Cerebellar nuclear complex (tissue), 1 donor: ENCODE data around the gene ADAM17.
"Not testable (repeated sequence)": the region's sequence is repeated elsewhere in the genome, so short reads cannot be mapped to it uniquely, and the experiment has no call there.

ENCODE experiments used
- DNase-seq, 2 experiments: peaks; one replicate each; lab custom pipeline; 2025; lab: John Stamatoyannopoulos, UW

The ADAM17 gene

GRCh38 chr2:9519250-9519649 is 36.4 kb downstream of the ADAM17 start:
- no peak for DNase-seq

- DNase-seq: no peak
These were observed 36.9 kb downstream of the ADAM17 start for GRCh38 chr2:9518780-9519179.

- DNase-seq: no peak
These were observed 37.5 kb downstream of the ADAM17 start for GRCh38 chr2:9518163-9518562.

GRCh38 chr2:9517118-9517782 is 38.4 kb downstream of the ADAM17 start:
- DNase-seq: no peak

- DNase-seq: not testable (repeated sequence)
These were observed 41.7 kb downstream of the ADAM17 start for GRCh38 chr2:9513946-9514345.

GRCh38 chr2:9508931-9509330 is 46.7 kb downstream of the ADAM17 start:
- no peak for DNase-seq

GRCh38 chr2:9498210-9498609 is 57.4 kb downstream of the ADAM17 start:
- no peak for DNase-seq

GRCh38 chr2:9497017-9497416 is 58.6 kb downstream of the ADAM17 start:
- no peak for DNase-seq

- DNase-seq: no peak
These were observed 61.5 kb downstream of the ADAM17 start for GRCh38 chr2:9494081-9494480.

GRCh38 chr2:9493478-9493877 is 62.2 kb downstream of the ADAM17 start:
- no peak for DNase-seq

- no peak for DNase-seq
These were observed 62.7 kb downstream of the ADAM17 start for GRCh38 chr2:9492927-9493326.

GRCh38 chr2:9490789-9491188 is 64.8 kb downstream of the ADAM17 start:
- no peak for DNase-seq

- DNase-seq: no peak
These were observed 66.8 kb downstream of the ADAM17 start for GRCh38 chr2:9488583-9489547.

GRCh38 chr2:9484533-9484932 is 71.1 kb downstream of the ADAM17 start:
- DNase-seq: no peak

GRCh38 chr2:9483107-9483506 is 72.5 kb downstream of the ADAM17 start:
- DNase-seq: no peak

GRCh38 chr2:9480157-9480556 is 75.5 kb downstream of the ADAM17 start:
- DNase-seq: no peak

GRCh38 chr2:9478526-9478925 is 77.1 kb downstream of the ADAM17 start:
- DNase-seq: no peak

GRCh38 chr2:9477914-9478313 is 77.7 kb downstream of the ADAM17 start:
- no peak for DNase-seq

GRCh38 chr2:9474361-9475057 is 81.1 kb downstream of the ADAM17 start, which contains the start of gene IAH1:
IAH1 (plus strand) TSS chr2:9474551; CDS start chr2:9474567, 16 bp downstream.
- peak in 1 of 2 experiments; percentile 4 for DNase-seq

- no peak for DNase-seq
These were observed 81.7 kb downstream of the ADAM17 start for GRCh38 chr2:9473985-9474360.

GRCh38 chr2:9473308-9473984 is 82.2 kb downstream of the ADAM17 start:
- no peak for DNase-seq

- DNase-seq: no peak
These were observed 83.1 kb downstream of the ADAM17 start for GRCh38 chr2:9472511-9472910.
